ENCODE results near the gene FHIP1B.

The FHIP1B gene

DNA sequence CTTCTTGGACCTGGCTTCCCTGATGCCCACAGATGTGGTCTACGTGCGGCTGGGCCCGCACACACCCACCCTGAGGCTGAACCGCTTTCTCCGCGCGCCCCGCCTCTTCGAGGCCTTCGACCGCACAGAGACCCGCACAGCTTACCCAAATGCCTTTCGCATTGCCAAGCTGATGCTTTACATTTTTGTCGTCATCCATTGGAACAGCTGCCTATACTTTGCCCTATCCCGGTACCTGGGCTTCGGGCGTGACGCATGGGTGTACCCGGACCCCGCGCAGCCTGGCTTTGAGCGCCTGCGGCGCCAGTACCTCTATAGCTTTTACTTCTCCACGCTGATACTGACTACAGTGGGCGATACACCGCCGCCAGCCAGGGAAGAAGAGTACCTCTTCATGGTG is 5.7 kb upstream of the FHIP1B start:
- DNase-seq (ENCODE audit: low read depth in 2 of 2) = no peak

DNA sequence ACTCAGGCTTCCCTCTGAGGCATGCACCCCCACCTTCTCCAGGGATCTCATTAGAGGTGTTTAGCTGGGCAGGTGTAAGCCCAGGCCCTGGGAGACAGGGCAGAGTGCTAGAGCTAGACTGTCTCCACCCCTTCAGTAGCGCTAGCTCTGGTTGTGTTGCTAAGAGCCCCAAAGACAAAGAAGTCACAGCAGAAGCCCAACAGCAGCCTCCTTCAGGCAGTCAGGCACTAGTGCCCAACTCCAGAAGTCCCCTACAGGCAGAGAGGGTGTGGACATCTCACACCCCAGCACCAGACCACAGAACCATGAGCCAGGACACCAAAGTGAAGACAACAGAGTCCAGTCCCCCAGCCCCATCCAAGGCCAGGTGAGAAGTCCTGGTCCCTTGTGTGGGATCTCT is 4.5 kb upstream of the FHIP1B start, which contains the start of gene CNGA4:
CNGA4 (plus strand) TSS at position 188 of the 400 bp plus-strand sequence; CDS start at position 306, 118 bp downstream.
- DNase-seq (ENCODE audit: low read depth in 2 of 2) = no peak

- DNase-seq (ENCODE audit: low read depth in 2 of 2) = no peak
Measured at GRCh38 chr11:6237761-6238302, 3.4 kb upstream of the FHIP1B start.

GRCh38 chr11:6237266-6237665 is 2.8 kb upstream of the FHIP1B start:
- DNase-seq (ENCODE audit: low read depth in 2 of 2) = no peak

- no peak for DNase-seq (ENCODE audit: low read depth in 2 of 2)
Measured at GRCh38 chr11:6233984-6234386, 451 bp downstream of the FHIP1B start.

GRCh38 chr11:6232899-6233298 is 1.5 kb downstream of the FHIP1B start:
- no peak for DNase-seq (ENCODE audit: low read depth in 2 of 2)

GRCh38 chr11:6229911-6230310 is 4.5 kb downstream of the FHIP1B start:
- no peak for DNase-seq (ENCODE audit: low read depth in 2 of 2)

DNA sequence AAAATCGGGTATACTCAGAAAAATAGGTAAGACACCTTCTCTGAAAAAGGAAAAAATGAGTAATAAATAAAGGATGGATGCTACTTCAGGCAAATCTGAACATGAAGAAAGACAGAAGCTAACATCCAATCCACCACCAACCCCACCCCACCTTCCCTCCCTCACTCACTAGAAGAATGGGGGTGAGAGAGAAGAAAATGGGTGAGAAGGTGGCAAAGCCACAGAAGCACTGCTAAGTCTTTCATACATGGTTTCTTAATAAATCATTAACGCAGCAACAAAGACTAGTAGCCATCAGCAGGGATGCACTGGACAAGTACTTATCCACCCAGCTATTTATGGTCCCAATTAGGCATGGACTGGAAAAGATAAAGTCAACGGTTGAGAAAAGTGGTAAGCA is 5.9 kb downstream of the FHIP1B start:
- DNase-seq (ENCODE audit: low read depth in 2 of 2) = no peak

DNA sequence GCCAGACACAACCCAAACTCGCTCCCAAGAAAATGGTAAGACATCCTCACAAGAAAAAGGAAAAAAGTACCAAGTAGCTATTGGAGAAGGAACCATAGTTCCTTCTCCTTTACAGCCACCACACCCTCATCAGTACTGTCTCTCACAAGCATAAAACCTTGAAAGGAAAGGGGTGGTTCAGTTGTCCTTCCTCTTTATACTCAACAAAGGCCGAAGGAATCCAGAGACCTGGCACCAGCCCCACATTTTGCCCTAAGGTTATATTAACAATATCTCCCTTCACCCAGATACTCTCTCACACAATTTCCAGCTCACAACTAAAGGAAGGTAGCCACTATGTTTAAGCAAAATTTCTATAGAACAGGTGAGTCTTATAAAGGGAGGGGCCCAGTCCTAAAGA is 8.5 kb downstream of the FHIP1B start:
- no peak for DNase-seq (ENCODE audit: low read depth in 2 of 2)

GRCh38 chr11:6225024-6225423 is 9.4 kb downstream of the FHIP1B start:
- DNase-seq (ENCODE audit: low read depth in 2 of 2) = no peak

DNA sequence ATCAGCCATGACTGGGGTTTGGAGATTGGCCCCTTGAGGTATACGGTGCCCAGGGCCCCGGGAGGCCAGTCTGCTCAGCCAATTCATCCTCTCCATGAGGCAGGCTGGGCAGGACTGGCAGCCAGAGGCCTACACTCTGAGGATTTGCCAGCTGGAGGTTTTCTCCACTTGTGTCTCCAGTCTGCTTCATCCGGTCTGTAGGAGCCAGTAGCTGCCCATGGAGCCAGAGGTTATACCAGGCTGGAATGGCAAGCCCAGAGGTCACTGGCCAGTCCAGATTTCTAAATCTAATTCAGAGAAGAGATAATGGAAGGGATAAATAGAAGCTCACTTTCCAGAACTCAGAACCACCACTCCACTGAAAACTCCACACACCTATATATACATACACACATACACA is 10.0 kb downstream of the FHIP1B start:
- no peak for DNase-seq (ENCODE audit: low read depth in 2 of 2)

DNA sequence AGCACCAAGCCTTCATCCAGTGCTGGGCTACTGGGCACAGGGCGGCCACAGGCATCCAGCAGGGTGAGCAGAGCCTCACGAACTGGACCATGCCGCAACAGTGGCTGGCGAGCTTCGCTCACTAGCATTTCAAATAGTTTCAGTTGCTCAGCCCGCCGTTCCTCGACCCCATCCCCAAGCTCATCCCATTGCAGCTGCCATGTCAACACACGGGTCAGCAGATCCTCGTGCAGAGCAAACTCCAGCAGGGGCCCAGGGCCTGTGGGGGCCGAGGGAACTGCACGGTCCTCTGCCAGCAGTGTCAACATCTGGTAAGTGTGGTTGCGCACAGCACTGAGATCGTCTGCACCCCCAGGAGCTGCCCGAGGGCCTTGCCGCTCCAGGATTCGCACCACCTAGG is 10.6 kb downstream of the FHIP1B start:
- no peak for DNase-seq (ENCODE audit: low read depth in 2 of 2)

DNA sequence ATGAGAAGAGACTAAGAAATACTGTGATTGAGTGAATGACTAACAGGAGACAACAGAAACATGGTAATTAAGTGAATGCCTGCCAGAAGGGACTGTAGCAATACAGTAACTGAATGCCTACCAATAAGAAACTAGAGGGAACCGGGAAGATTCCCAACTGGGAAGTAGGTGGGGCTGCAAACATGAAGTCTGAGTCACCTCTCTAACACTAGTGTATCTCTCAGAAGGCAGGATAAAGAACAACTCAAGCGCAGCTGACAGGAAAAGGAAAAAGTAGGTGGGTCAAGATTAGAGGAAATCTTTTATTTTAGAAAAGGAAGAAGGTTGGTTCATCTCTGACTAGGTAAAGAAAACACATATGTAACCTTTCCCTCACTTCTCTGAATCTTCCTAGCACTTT is 15.1 kb downstream of the FHIP1B start:
- DNase-seq (ENCODE audit: low read depth in 2 of 2) = no peak

GRCh38 chr11:6217722-6218121 is 16.7 kb downstream of the FHIP1B start:
- DNase-seq (ENCODE audit: low read depth in 2 of 2) = no peak

- no peak for DNase-seq (ENCODE audit: low read depth in 2 of 2)
Measured at GRCh38 chr11:6216501-6216900, 17.9 kb downstream of the FHIP1B start.

- no peak for DNase-seq (ENCODE audit: low read depth in 2 of 2)
Measured at GRCh38 chr11:6214530-6214929, 19.9 kb downstream of the FHIP1B start.

- DNase-seq (ENCODE audit: low read depth in 2 of 2) = no peak
Measured at GRCh38 chr11:6210274-6210955, 24.0 kb downstream of the FHIP1B start.

- DNase-seq (ENCODE audit: low read depth in 2 of 2) = no peak
Measured at GRCh38 chr11:6209801-6210200, 24.6 kb downstream of the FHIP1B start.

- no peak for DNase-seq (ENCODE audit: low read depth in 2 of 2)
Measured at GRCh38 chr11:6206456-6207180, 27.8 kb downstream of the FHIP1B start.

DNA sequence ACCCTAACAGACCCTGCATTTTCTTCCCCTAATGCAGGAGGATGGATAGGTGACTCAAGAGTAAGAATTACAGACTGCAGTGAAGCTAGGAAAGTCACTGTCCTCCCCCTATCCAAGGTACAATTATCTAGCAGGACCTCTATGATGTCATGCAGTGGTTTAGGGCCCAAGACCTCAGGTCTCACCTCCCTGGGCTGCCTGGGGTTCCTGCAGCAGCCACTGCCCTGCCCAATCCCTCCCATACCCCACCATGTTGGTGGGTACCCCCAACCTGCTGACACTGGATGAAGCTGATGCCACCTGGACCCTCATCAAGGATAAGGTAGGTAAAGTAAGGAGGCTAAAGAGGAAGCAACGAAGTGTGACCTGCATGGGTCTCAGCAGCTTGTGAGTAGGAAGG is 29.1 kb downstream of the FHIP1B start, which contains the start of gene C11orf42:
C11orf42 (plus strand) TSS at position 192 of the 400 bp plus-strand sequence; CDS start at position 251, 59 bp downstream.
- DNase-seq (ENCODE audit: low read depth in 2 of 2) = no peak

DNA sequence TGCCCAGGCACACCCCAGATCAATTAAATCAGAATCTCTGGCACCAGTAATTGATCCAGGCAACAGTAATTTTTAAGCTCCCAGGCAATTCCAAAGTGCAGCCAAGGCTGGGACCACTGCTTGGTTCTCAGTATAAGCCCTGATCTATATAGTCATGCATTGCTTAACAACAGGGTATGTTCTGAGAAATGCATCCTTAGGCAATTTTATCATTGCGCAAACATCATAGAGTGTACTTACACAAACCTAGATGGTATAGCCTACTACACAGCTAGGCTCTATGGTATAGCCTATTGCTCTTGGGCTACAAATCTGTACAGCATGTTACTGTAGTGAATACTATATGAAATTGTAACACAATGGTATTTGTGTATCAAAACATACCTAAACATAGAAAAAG is 29.7 kb downstream of the FHIP1B start:
- DNase-seq (ENCODE audit: low read depth in 2 of 2) = no peak

- no peak for DNase-seq (ENCODE audit: low read depth in 2 of 2)
Measured at GRCh38 chr11:6203327-6203726, 31.1 kb downstream of the FHIP1B start.

GRCh38 chr11:6202041-6202440 is 32.4 kb downstream of the FHIP1B start:
- DNase-seq (ENCODE audit: low read depth in 2 of 2) = no peak
